Stomach smooth muscle (tissue), 2 donors: ENCODE data around the gene AURKA.
A peak's percentile ranks its signal among the peaks of the same experiment; 100 is the strongest.
"Not testable (repeated sequence)": the region's sequence is repeated elsewhere in the genome, so short reads cannot be mapped to it uniquely, and the experiment has no call there.

Experiments used
- H3K27ac ChIP-seq: one replicate; pipeline ENCODE4 v1.7.0; 2013; ENCODE audit warnings: mild to moderate bottlenecking, low read length, inconsistent platforms
- H3K27me3 ChIP-seq, 2 donors: one replicate each; pipeline ENCODE4 v1.7.0; 2013; ENCODE audit warnings: low read length in 2 of 2; ENCODE audit not compliant: insufficient read depth in 2 of 2, control insufficient read depth in 1 of 2
- H3K36me3 ChIP-seq, 2 donors: one replicate each; pipeline ENCODE4 v1.7.0; 2013; ENCODE audit warnings: low read length in 2 of 2; ENCODE audit not compliant: control insufficient read depth in 2 of 2, insufficient read depth in 2 of 2
- H3K4me1 ChIP-seq: one replicate; pipeline ENCODE4 v1.7.0; 2013; ENCODE audit warnings: low read length; ENCODE audit not compliant: control insufficient read depth, insufficient read depth
- H3K4me3 ChIP-seq, 2 donors: one replicate each; pipeline ENCODE4 v1.7.0; 2013; ENCODE audit warnings: low read length in 2 of 2
- H3K9ac ChIP-seq, 2 donors: one replicate each; pipeline ENCODE4 v1.7.0; 2013; ENCODE audit warnings: low read length in 2 of 2, mild to moderate bottlenecking in 1 of 2
- H3K9me3 ChIP-seq, 2 donors: one replicate each; pipeline ENCODE4 v1.7.0; 2013; ENCODE audit warnings: low read length in 2 of 2; ENCODE audit not compliant: control insufficient read depth in 2 of 2
- donor health status: healthy.
- donor health status: Pancreatic carcinoma.

AURKA gene

DNA sequence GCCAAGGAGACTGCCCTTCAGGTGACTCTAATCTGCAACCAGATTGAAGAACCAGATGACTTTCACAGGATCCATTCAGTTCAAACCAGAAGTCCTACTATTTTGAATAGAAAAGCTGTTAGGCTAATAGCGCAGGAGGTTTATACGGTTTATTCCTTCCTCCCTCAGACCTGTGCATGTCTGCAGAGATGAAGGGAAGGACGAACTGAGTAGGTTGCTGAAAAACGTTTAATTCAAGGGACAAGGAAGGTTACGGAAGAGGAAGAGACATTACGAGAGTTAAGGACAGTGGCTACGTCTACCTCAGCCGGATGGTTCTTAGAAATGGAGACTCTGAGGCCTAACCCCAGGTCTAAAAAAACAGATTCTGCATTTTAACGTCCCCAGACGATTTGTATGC lies 978 bp downstream of the AURKA start:
- H3K36me3 ChIP-seq = peaks cover 5 to 7% of the 10 kb centered on the region in 2 donors
- H3K9ac ChIP-seq = no peak overlapping the region
- H3K9me3 ChIP-seq = no peaks in the 10 kb centered on the region
- H3K27ac ChIP-seq = no peak overlapping the region
- H3K27me3 ChIP-seq = no peaks in the 10 kb centered on the region
- H3K4me3 ChIP-seq = peak overlapping the region; percentile 99
- peaks cover 15% of the 10 kb centered on the region for H3K4me1 ChIP-seq

DNA sequence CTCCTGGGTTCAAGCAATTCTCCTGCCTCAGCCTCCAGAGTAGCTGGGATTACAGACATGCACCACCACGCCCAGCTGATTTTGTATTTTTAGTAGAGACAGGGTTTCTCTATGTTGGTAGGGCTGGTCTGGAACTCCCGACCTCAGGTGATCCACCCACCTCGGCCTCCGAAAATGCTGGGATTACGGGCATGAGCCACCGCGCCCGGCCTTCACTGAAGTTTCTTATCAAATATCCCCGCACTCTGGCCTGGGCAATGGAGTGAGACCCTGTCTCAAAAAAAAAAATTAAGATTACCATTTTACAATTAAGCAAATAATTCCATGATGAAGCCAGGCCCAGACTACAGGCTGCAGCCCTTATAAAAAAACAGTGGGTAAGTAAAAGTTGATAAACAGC lies 1.6 kb downstream of the AURKA start:
- not testable (repeated sequence) for H3K4me3 ChIP-seq, H3K27ac ChIP-seq, H3K9me3 ChIP-seq, H3K27me3 ChIP-seq, H3K9ac ChIP-seq, H3K36me3 ChIP-seq
- peaks cover 15% of the 10 kb centered on the region for H3K4me1 ChIP-seq

DNA sequence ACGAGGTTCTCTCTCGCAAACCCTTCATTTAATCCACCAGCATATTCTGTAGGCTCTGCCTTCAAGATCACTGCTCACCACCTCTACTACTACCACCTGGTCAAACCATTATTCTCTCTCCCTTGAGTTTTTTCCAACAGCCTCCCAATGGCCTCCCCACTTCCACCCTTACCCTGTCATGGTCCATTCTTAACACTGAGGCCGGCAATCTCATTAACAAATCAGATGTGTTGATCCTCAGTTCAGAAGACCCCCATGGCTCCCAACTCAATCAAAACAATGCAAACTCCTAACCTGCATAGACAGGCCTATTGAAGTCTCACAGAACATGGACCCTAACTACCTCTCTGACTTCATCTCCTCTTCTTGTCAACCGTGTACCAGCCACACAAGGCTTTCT lies 2.2 kb downstream of the AURKA start:
- no peaks in the 10 kb centered on the region for H3K36me3 ChIP-seq
- H3K27ac ChIP-seq = no peak overlapping the region
- peaks cover 15% of the 10 kb centered on the region for H3K4me1 ChIP-seq
- no peak overlapping the region for H3K4me3 ChIP-seq
- H3K9ac ChIP-seq = no peak overlapping the region
- no peaks in the 10 kb centered on the region for H3K9me3 ChIP-seq
- H3K27me3 ChIP-seq = no peaks in the 10 kb centered on the region

DNA sequence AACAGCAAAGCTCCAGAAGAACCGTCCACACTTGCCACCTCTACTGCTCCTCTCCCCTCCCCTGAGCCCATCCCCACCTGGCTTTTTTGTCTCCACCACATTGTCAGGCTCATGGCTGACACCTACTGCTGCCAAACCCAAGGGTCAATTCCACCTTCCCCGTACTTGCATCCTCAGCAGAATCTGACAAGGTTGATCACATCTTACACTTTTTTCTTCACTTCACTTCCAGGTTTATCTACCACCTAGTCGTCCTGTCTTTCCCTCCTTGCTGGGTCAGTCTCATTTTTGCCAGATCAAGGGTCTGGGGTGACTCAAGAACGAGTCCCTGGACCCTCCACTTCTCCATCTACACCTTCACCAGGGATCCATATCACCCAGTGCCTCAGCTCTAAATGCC lies 3.1 kb downstream of the AURKA start:
- Histone ChIP-seq H3K9ac (no peak overlapping the region), H3K27ac (no peak overlapping the region), H3K27me3 (no peaks in the 10 kb centered on the region), H3K36me3 (no peaks in the 10 kb centered on the region), H3K4me1 (peaks cover 13% of the 10 kb centered on the region), H3K4me3 (no peak overlapping the region), H3K9me3 (no peaks in the 10 kb centered on the region)

DNA sequence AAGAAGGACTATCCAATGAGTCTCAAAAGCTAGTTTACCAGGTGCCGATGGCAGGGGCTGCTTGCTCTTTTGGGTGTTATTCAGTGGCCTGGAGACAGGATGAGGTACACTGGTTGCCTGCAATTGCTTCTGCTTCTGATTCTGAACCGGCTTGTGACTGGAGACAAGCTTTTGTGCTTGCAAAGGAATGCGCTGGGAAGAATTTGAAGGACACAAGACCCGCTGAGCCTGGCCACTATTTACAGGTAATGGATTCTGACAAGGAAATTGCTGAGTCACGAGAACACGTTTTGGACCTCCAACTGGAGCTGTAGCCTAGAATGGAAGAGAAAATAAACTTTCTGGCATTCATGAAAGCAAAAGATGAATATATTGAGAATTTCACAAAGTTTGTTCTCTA lies 5.8 kb downstream of the AURKA start:
- peaks cover 2% of the 10 kb centered on the region for H3K4me1 ChIP-seq
- no peaks in the 10 kb centered on the region for H3K9me3 ChIP-seq
- no peak overlapping the region for H3K9ac ChIP-seq
- no peak overlapping the region for H3K4me3 ChIP-seq
- H3K27ac ChIP-seq = no peak overlapping the region
- no peaks in the 10 kb centered on the region for H3K36me3 ChIP-seq
- no peaks in the 10 kb centered on the region for H3K27me3 ChIP-seq

DNA sequence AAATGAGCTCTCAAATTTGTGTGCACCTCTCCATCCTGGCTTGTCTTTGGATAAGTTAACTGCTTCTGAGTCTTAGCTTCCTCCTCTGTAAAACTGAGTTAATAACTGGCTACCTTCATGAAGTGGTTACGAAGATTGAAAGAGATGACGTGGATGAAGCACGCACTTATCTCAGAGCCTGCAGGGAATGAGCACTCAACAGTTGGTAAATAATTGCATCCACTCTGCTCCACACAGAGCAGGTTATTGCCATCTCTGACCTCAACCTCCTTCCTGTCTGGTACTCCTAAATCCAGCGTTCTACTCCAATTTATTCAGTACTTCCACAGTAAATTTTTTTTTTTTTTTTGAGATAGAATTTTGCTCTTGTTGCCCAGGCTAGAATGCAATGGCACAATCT lies 6.9 kb downstream of the AURKA start:
- no peak overlapping the region for H3K27ac ChIP-seq
- H3K27me3 ChIP-seq = no peaks in the 10 kb centered on the region
- H3K36me3 ChIP-seq = no peaks in the 10 kb centered on the region
- H3K4me3 ChIP-seq = no peak overlapping the region
- H3K4me1 ChIP-seq = no peaks in the 10 kb centered on the region
- no peaks in the 10 kb centered on the region for H3K9me3 ChIP-seq
- no peak overlapping the region for H3K9ac ChIP-seq

DNA sequence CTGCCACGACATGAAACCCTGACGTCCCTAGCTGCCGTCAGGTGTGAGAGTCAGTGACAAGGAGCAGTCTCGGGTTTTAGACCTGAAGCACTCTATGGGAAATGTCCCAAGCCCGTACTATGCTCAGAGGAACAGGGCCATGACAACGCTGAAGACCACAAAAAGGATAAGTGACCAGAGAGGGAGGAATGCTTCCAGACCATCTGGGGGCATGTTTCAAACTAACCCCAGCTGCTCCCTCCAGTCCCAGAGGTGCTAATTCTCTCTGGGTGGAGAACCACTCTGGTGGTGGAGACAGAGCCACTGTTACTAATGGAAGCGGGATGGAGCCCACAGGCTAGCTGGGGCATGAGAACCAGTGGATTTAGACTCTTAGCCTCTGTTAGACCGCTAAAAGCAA lies 8.7 kb downstream of the AURKA start:
- no peaks in the 10 kb centered on the region for H3K36me3 ChIP-seq
- H3K9ac ChIP-seq = no peak overlapping the region
- H3K27me3 ChIP-seq = no peaks in the 10 kb centered on the region
- no peak overlapping the region for H3K4me3 ChIP-seq
- no peak overlapping the region for H3K27ac ChIP-seq
- no peaks in the 10 kb centered on the region for H3K4me1 ChIP-seq
- no peaks in the 10 kb centered on the region for H3K9me3 ChIP-seq

DNA sequence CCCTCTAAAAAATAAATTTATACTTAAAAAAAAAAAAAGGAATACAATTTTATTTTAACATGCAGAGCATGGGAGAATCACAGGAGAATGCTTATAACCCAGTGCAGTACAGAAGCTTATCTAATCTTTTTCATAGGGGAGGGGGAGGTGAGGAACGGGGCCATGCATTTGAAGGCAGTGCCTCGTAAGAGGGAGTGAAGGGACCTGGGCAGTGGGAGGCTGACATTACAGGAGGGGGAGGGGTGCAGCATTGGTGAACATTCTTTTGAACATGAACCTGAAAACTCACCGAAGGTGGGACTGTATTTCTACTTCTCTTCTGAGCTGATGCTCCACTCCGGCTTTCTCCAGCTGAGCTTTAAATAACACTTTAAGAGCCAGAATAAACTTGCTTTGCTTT lies 9.3 kb downstream of the AURKA start:
- Histone ChIP-seq H3K9ac (no peak overlapping the region), H3K27me3 (no peaks in the 10 kb centered on the region), H3K36me3 (no peaks in the 10 kb centered on the region), H3K4me3 (no peak overlapping the region), H3K27ac (no peak overlapping the region), H3K4me1 (no peaks in the 10 kb centered on the region), H3K9me3 (no peaks in the 10 kb centered on the region)

DNA sequence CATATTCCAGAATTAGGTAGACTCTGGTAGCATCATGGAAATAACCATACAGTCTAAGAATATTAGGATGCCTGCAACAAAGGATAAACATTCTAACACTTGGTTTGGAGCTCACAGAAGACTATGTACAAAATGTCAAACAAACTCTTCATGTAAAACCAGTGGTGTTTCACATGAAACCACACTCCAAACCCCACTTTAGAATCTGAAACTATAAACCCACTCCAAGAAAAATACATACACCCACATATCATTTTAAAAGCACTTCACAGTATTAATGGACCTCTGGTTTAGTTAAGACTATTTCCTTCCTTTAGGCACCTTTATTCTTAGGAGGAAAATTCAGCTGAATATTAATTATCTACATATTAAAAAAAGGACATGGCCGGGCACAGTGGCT lies 10.5 kb downstream of the AURKA start:
- Histone ChIP-seq H3K4me3 (no peak overlapping the region), H3K36me3 (no peaks in the 10 kb centered on the region), H3K27ac (no peak overlapping the region), H3K4me1 (no peaks in the 10 kb centered on the region), H3K9ac (no peak overlapping the region), H3K9me3 (no peaks in the 10 kb centered on the region), H3K27me3 (no peaks in the 10 kb centered on the region)

DNA sequence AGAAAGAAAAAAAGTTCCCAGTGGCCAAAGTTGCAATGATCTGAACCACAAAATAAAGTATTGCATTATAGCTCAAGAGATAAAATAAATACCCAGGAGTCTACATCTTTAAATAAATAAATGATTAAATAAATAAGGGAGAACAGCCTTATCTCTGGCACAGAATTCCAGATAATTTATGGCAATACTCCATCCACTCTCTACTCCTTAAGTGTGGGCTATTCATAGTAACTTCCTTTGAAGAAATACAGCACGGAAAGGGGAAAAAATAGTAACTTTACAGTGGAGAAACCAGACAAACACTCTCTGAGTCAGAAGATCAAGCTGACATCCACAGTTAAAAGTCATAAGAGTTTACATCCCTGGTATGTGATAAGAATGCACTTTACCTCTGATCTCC lies 11.6 kb downstream of the AURKA start:
- no peak overlapping the region for H3K9ac ChIP-seq
- no peak overlapping the region for H3K27ac ChIP-seq
- no peaks in the 10 kb centered on the region for H3K27me3 ChIP-seq
- H3K9me3 ChIP-seq = no peaks in the 10 kb centered on the region
- H3K4me1 ChIP-seq = no peaks in the 10 kb centered on the region
- H3K36me3 ChIP-seq = no peaks in the 10 kb centered on the region
- no peak overlapping the region for H3K4me3 ChIP-seq

DNA sequence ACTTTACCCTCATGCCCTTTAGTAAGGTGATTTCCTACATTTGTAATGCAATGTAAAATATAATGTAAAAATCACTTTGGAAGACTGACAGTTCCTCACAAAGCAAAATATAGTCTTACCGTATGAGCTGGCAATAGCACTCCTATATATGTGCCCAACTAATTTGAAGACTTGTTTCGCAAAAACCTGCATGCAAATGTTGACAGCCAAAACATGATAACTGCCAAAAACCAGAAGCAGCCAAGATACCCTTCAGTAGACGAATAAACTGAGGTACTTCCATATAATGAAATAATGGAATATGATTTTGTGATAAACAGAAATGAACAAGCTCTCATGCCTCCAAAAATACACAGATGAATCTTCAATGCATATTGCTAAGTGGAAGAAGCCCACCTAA lies 13.6 kb downstream of the AURKA start:
- no peak overlapping the region for H3K9ac ChIP-seq
- H3K4me3 ChIP-seq = no peak overlapping the region
- no peaks in the 10 kb centered on the region for H3K9me3 ChIP-seq
- H3K27ac ChIP-seq = no peak overlapping the region
- no peaks in the 10 kb centered on the region for H3K36me3 ChIP-seq
- no peaks in the 10 kb centered on the region for H3K4me1 ChIP-seq
- no peaks in the 10 kb centered on the region for H3K27me3 ChIP-seq

DNA sequence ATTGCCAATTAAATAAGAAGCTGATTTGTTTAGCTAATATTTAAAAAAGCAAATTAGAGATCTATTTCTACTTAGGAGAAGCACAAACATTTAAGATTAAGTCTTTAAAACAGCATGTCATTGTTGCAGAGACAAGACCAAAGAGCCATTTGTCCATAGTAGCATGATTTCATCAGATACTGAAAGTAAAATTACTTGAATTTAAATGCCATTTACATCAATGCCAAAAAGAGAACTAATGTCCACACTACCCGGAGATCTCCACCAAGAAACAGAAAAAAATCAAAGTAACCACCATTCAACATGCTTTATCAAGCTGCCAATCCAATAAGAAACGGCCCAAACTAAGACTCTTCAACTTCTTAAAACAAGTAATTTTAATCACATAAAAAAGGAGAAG lies 15.7 kb downstream of the AURKA start:
- Histone ChIP-seq H3K27ac (no peak overlapping the region), H3K9ac (no peak overlapping the region), H3K9me3 (no peaks in the 10 kb centered on the region), H3K36me3 (no peaks in the 10 kb centered on the region), H3K27me3 (no peaks in the 10 kb centered on the region), H3K4me1 (no peaks in the 10 kb centered on the region), H3K4me3 (no peak overlapping the region)
